Renal cortical epithelial cell (primary cell): ENCODE measurements around the gene KCNG4. TPM values are rescaled to one million over a fixed set of nuclear protein-coding genes. Genes with fewer than 3 reads are reported as not detected.
"Not testable (repeated sequence)": the region's sequence is repeated elsewhere in the genome, so short reads cannot be mapped to it uniquely, and the experiment has no call there.

Source experiments
- DNase-seq: peaks from one replicate; pipeline ENCODE4 v3.0.0-alpha.2; 2011; ENCODE audit warnings: low read depth
- total RNA-seq: library from RNA; depleted of rRNA; stranded (reverse); fragments of >200 nt; gene quantifications from 2 replicates; pipeline ENCODE4 v1.2.3, GENCODE V29; 2014

KCNG4 gene
- total RNA-seq, 1 donor from 2014 or later = not detected

DNA sequence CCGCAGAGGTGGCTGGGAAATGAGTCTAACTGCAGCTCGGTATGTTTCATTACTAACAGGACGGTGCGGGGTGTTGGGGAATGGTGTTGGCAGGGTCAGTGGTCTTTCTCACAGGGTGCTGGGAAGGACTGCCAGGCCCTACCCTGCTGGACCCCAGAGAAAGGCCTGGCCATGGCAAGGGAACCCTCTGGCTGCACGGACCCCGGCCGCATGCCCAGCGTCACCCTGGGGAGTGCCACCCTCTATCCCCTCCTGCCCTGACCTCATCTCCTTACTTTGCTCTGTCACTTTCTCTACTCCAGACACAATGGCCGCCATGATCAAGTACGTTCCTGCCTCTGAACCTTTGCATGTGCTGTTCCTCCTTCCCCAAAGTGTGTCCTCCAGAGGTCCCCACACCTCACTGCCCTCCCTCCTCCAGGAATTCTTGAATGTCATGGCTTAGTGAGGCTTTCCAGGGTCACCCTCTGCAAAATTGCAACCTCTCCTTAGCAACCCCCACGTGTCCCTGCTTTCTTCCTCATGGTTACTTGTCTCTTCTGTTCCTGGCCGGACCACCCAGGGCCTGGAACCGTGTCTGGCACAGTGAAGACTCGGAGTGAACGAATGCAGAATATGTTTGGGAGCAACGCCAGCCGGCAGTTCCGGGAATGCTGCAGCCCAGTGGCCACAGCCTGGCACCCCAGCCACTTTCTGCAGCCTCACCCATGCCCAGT, 33.7 kb downstream of the KCNG4 start:
- DNase-seq = no peak

- not testable (repeated sequence) for DNase-seq
These were observed 34.7 kb downstream of the KCNG4 start for GRCh38 chr16:84205123-84205522.

- DNase-seq = not testable (repeated sequence)
These were observed 35.3 kb downstream of the KCNG4 start for GRCh38 chr16:84204551-84204950.

- no peak for DNase-seq
These were observed 40.0 kb downstream of the KCNG4 start for GRCh38 chr16:84199861-84200260.

DNA sequence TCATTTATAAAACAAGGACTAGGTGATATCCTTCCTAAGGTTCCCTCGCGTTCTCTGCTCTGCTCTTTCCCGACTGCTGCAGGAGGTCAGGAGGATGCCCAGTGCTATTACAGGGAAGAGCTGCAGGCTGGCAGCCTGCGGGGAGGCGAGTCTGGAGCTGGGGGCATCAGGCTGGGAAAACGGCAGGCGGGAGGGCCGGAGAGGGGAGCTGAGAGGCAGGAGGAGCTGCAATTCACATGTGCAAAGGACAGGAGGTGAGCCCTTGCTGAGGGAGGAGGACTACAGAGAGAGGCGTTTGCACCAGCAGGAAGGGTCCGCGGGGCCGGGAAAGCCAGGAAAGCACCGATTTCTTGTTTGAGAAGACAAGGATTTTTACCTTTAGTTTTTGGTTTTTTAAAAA, 40.7 kb downstream of the KCNG4 start:
- DNase-seq = no peak

DNA sequence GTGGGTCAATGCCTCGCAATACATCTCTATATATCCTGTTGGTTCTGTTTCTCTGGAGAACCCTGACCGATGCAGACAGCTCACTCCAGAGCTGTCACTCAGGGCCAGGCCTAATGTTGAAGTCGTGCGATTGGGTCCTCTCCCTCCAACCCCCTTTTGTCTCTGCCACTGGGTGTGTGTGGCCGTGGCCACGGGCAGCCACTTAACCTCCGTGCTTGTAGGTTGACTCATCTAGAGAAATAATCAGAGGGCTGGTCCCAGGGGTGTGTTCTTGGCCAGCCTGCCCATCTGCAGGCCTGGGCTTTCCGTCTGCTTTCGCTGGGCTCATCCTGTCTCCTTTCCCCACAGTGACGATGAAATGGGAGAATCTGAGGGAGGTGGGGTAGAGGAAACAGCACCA, 41.4 kb downstream of the KCNG4 start:
- no peak for DNase-seq

DNA sequence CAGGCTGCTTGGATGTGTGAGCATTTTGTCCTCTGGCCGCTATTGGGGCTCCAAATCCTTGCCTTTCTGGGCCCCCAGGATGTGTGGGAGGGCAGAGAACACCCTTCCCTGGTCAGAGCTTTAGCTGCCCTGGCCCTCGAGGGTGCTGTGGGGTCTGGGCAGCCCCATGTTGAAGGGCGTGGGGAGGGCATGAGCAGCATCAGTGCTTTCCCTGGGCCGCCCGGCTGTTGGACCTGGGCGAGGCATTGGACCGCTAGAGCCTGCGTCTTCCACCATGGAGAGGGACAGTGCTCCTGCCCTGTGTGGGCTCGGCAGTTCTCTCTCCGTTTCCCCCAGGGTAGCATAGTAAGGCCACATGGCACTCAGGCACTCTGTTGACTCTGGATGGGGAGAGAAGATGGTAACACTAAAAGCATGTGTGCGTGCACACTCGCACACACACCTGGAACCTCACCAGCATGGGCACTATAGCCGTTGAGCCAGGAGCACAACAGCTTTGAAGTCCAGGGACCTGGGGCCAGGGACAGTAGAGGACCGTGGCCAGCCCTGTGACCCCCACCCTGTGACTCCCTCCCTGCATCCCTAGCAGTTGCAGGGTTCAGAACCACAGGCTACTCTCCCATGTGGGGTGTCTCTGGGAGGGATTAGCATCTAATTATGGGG, 42.2 kb downstream of the KCNG4 start:
- no peak for DNase-seq

DNA sequence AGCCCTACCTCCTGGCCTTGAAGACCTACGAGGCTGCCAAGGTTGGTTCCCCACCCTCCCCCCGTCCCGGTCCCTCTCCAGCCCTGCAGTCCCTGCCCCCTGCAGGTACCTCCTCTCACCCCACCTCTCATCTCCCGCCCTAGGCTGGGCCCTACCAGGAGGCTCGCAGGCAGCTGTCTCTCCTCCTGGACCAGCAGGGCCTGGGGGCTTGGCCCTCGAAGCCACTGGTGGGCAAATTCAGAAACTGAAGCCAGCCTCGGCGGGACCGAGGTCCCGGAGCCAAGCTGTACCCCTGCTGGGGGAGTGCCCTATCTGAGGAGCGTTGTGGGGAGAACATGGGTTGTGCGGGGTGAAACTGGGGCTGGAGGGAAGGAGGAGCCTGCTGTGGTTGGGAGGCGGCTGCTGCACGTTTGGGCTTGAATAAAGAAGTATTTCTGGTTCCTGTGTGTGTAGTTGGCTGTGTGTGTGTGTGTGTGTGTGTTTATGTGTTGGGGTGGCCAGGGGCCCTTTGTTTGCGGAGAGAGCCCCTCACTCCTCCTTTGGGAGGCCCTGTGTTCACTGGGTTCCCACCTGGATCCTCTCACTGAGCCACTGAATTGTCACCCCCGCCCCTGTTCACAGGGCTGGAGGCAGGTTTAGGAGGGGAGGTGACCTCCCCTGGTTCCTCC, 43.0 kb downstream of the KCNG4 start:
- no peak for DNase-seq

DNA sequence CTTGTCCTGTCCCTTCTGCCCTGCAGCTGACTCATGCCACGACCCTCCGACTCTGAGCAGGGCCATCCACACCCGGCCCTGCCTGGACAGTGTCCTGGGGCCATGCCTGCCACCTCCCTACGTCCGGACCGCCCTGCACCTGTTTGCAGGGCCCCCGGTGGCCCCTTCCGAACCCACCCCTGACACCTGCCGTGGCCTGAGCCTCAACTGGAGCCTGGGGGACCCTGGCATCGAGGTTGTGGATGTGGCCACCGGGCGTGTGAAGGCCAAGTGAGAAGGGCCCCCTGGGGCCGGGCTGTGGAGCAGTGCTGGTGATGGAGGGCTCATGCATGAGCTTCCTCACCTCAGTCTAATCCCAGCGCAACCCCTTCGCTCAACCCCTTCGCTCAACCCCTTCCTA, 43.7 kb downstream of the KCNG4 start:
- no peak for DNase-seq

GRCh38 chr16:84195201-84196093, 44.4 kb downstream of the KCNG4 start:
- no peak for DNase-seq

- DNase-seq = no peak
These were observed 45.2 kb downstream of the KCNG4 start for GRCh38 chr16:84194470-84195200.

GRCh38 chr16:84194018-84194417, 45.8 kb downstream of the KCNG4 start:
- no peak for DNase-seq

DNA sequence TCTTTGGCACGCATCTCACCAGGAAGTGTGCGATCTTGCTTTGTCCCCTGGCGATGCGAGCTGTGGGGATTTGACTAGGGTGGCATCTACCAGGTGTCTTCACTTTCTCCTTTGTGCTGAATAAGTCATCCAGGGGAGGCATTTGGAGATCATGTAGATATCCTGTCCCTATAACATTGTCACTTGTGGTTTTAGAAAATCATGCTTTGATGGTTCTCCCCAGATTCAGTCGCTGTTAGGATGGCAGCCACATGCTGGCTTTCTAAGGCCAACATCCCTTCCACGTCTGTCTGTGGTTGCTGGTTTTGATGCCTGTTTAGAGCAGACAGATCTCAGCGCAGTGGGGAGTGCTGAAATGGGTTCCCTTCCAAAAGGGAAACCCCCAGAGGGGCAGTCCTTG, 46.3 kb downstream of the KCNG4 start:
- no peak for DNase-seq

DNA sequence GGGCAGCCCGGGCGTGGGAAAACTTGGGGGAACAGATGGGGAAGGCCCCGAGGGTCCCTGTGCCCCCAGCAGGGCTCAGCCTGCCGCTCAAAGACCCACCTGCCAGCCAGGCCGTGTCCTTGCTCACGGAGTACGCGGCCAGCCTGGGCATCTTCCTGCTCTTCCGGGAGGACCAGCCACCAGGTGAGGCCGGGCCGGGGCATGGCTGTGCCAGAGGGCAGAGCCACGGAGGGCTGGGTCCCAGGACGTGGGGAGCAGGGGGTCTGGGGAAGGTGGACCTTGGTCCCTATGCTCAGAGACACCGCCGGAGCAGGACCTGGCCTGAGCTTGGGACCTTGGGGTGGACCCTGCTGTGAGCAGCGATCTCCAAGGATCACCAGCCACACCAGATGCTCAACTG, 48.3 kb downstream of the KCNG4 start:
- no peak for DNase-seq

DNA sequence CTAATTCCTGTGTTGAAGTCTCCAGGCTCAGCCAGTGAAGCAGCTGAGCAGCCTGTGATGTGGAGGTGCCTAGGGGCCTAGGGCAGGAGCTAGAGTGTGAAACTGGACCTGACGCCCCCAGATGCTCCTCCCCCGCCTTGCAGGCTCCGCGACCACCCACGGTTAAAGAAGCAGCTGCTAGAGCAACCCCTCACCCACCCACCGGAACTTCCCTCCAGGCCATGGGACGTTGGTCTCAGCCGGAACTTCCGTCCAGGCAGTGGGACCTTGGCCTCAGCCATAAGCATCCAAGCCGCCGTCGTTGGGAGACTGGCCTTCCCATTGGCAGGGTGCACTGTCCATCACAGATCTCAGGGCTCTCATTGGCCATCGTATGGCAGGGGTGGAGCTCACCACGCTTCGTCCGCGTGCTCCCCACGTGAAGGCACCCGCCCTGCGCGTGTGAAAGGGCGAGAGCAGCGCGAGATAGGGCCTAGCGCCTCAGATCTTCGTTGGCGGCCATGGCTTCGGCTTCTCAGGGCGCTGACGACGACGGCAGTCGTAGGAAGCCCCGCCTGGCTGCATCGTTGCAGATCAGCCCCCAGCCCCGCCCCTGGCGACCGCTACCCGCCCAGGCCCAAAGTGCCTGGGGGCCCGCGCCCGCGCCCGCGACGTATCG, 49.0 kb downstream of the KCNG4 start, which contains the start of gene ADAD2:
Gene ADAD2, plus strand, starts transcription at position 427 of the 658 bp plus-strand sequence. Its CDS starts 74 bp downstream, at position 501.
- DNase-seq = no peak

DNA sequence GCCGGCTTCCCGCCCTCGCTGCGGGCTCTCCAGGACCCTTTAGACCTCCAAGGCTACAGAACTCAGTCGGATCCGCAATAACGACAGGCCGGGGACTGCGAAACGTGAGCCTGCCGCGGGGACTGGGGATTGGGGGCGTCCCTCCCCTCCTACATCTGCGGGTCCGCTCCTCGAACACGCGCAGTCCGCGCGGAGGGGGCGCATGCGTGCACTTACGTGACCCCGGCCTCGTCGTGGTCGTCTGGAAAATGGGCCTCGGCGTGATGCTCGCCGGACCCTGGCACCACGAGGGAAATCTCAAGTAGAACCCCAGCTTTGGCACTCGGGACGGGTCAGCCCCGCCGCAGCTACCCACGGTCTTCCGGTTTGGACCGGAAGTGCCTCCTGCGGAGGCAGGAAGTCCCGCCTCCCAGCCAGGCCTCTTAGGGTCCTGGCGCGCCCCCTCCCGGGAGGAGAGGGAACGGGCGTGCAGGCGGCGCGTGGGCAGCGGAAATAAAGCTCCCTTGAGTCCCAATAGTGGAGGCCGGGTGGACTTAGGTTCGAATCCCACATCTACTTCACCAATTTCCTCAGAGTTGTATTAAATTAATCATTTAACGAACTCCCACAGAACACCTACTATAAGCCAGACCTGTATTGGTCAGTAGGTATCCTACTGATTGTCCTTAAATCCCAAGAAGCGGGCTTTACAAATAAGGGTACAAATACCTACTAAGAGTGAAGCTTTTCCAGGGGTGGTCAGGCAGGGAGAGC, 53.0 kb downstream of the KCNG4 start, which contains the start of gene TAF1C:
Gene TAF1C, minus strand, starts transcription at position 373 of the 753 bp plus-strand sequence. CDS start 2,069 bp downstream, outside the sequence.
- peak; percentile 88 for DNase-seq

GRCh38 chr16:84184775-84185174, 55.0 kb downstream of the KCNG4 start:
- DNase-seq = no peak

DNA sequence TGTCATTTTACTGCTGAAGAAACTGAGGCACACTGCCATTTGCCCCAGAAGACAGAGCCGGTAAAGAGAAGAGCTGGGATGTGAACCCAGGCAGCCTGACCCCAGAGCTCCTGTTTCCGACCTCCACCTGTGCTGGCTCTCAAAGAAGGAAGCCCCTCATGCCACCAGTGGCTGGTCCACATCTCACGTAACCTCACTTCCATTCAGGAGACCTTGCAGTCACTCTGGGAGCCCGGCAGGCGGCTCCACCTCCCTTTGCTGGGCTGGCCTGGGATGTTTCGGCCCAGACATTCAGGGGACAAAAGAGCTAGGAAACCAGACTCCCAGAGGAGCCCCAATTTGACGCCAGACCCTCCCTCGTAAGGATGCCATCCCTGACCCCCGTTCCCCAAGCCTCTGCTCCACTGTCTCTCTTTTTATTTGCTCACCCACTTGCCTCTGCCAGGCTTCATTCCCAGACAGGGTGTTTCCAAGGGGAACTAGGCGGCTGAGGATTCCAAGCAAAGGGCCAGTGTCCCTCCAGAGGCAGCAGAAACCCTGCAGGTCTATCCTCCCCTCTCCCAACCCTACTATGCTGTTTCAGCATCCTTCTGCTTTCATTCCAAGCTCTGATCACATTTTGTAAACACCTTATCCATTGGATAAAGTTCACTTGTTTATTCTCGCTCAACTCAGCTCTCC, 55.8 kb downstream of the KCNG4 start:
- no peak for DNase-seq

GRCh38 chr16:84183572-84183875, 56.3 kb downstream of the KCNG4 start:
- no peak for DNase-seq
